Kidney tubule cell (primary cell): Measurements from ENCODE around the gene DCTD.

Experiments used
- DNase-seq: peaks from one replicate; pipeline ENCODE4 v3.0.0-alpha.2; 2018; ENCODE audit warnings: low spot score

The DCTD gene

DNA sequence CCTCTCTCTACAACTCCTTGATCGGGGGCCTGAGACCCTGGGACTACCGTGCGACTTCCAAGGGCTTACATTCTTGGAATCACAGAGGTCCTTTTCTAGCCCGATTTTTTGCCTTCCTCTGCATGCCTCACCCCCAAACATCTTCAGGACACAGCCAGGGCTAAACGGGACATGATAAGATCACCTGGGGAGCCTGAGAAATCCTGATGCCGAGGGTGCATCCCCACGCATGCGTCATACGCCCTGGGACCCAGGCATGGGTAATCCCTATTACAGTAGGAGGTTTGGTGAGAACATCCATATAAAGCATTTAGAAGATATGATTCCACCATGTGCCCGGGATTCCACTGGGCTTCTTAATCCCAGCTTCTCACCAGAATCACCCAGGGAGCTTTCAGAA, 77.1 kb downstream of the DCTD start:
- DNase-seq: no peak
